CD14-positive monocyte (primary cell): ENCODE measurements around the gene CATSPERZ. TPM values are rescaled to one million over a fixed set of nuclear protein-coding genes. Genes with fewer than 3 reads are reported as not detected.

Experiments used
- DNase-seq, 3 donors: peaks; one replicate each; pipeline ENCODE4 v3.0.0-alpha.2; 2011 to 2022
- H2AFZ ChIP-seq: 2 replicates; pipeline ENCODE4 v1.6.0; 2012; ENCODE audit warnings: mild to moderate bottlenecking, low read depth, low read length, inconsistent platforms; ENCODE audit not compliant: insufficient read depth, poor library complexity, severe bottlenecking
- H3K27ac ChIP-seq, 2 donors: 1 replicate in 1 of 2; 2 replicates in 1 of 2; pipeline ENCODE4 v1.5.1; 2012 to 2013; ENCODE audit warnings: low read length in 2 of 2, control low read depth in 1 of 2, inconsistent platforms in 1 of 2, low read depth in 1 of 2, mild to moderate bottlenecking in 1 of 2
- H3K27me3 ChIP-seq, 2 donors: one replicate each; pipeline versions ENCODE4 v1.6.0 to v1.6.1; 2011 to 2013; ENCODE audit warnings: low read length in 2 of 2; ENCODE audit not compliant: control insufficient read depth in 2 of 2, insufficient read depth in 2 of 2
- H3K36me3 ChIP-seq, 2 donors: replicated peaks in 1 of 2; 1 replicate in 1 of 2; 2 replicates in 1 of 2; pipeline versions ENCODE4 v1.5.1 to v1.6.1; 2012 to 2013; ENCODE audit warnings: low read length in 2 of 2, control low read depth in 1 of 2, inconsistent platforms in 1 of 2, mild to moderate bottlenecking in 1 of 2; ENCODE audit not compliant: insufficient read depth in 2 of 2, control insufficient read depth in 1 of 2
- H3K4me1 ChIP-seq, 2 donors: 1 replicate in 1 of 2; 2 replicates in 1 of 2; pipeline versions ENCODE4 v1.5.1 to v1.6.1; 2012 to 2013; ENCODE audit warnings: low read length in 2 of 2, control low read depth in 1 of 2, inconsistent platforms in 1 of 2, mild to moderate bottlenecking in 1 of 2, moderate library complexity in 1 of 2; ENCODE audit not compliant: insufficient read depth in 2 of 2, control insufficient read depth in 1 of 2
- H3K4me2 ChIP-seq: replicated peaks from 2 replicates; pipeline ENCODE3; 2012; ENCODE audit warnings: low read length, moderate library complexity, mild to moderate bottlenecking; ENCODE audit not compliant: poor library complexity, severe bottlenecking; ENCODE audit errors: extremely low read depth
- H3K4me3 ChIP-seq, 3 experiments: fragments of 200-600 bp in 1 of 3; sonication (generic) in 1 of 3; replicated peaks in 1 of 3; 1 replicate in 2 of 3; 2 replicates in 1 of 3; pipeline ENCODE4 v1.5.1; 2011 to 2013; ENCODE audit warnings: low read length in 3 of 3, mild to moderate bottlenecking in 3 of 3, control low read depth in 2 of 3, low read depth in 2 of 3, inconsistent platforms in 1 of 3, moderate library complexity in 1 of 3
- H3K79me2 ChIP-seq: 2 replicates; pipeline ENCODE4 v1.6.0; 2012; ENCODE audit warnings: mild to moderate bottlenecking, control low read depth, inconsistent platforms, low read length, moderate library complexity; ENCODE audit not compliant: insufficient read depth
- H3K9ac ChIP-seq: 2 replicates; pipeline ENCODE4 v1.6.0; 2017; ENCODE audit warnings: low read length, mild to moderate bottlenecking; ENCODE audit not compliant: insufficient read depth, poor library complexity, severe bottlenecking
- H3K9me3 ChIP-seq, 2 donors: replicated peaks in 1 of 2; 1 replicate in 1 of 2; 2 replicates in 1 of 2; pipeline versions ENCODE4 v1.5.1 to v1.6.1; 2012 to 2013; ENCODE audit warnings: low read length in 2 of 2, control low read depth in 1 of 2; ENCODE audit not compliant: control insufficient read depth in 1 of 2, insufficient read depth in 1 of 2
- H4K20me1 ChIP-seq: 2 replicates; pipeline ENCODE4 v1.6.0; 2012; ENCODE audit warnings: mild to moderate bottlenecking, low read length, control low read depth, moderate library complexity; ENCODE audit not compliant: insufficient read depth
- H3K27ac Mint-ChIP-seq, 7 donors: one replicate each; pipeline ENCODE4 v1.8.0; 2020; ENCODE audit warnings: mild to moderate bottlenecking in 7 of 7, mixed read lengths in 7 of 7, moderate library complexity in 6 of 7, inconsistent platforms in 2 of 7
- H3K27me3 Mint-ChIP-seq, 3 donors: one replicate each; pipeline ENCODE4 v1.8.0; 2021 to 2022; ENCODE audit warnings: low read depth in 3 of 3, mild to moderate bottlenecking in 3 of 3, mixed read lengths in 3 of 3, moderate library complexity in 3 of 3, inconsistent platforms in 1 of 3
- H3K36me3 Mint-ChIP-seq, 2 donors: one replicate each; pipeline ENCODE4 v1.8.0; 2020; ENCODE audit warnings: mixed read lengths in 2 of 2, inconsistent platforms in 1 of 2, mild to moderate bottlenecking in 1 of 2
- H3K4me1 Mint-ChIP-seq: one replicate; pipeline ENCODE4 v1.8.0; 2020; ENCODE audit warnings: mild to moderate bottlenecking, mixed read lengths
- H3K4me3 Mint-ChIP-seq, 2 donors: one replicate each; pipeline ENCODE4 v1.8.0; 2020; ENCODE audit warnings: mild to moderate bottlenecking in 2 of 2, mixed read lengths in 2 of 2, moderate library complexity in 1 of 2
- H3K9me3 Mint-ChIP-seq, 7 donors: one replicate each; pipeline ENCODE4 v1.8.0; 2020 to 2022; ENCODE audit warnings: mixed read lengths in 7 of 7, mild to moderate bottlenecking in 6 of 7, moderate library complexity in 6 of 7, inconsistent platforms in 2 of 7
- CTCF ChIP-seq: fragments of 200-600 bp; IDR thresholded peaks from one replicate; pipeline ENCODE4 v1.8.0; 2022; ENCODE audit warnings: antibody characterized with exemption, mild to moderate bottlenecking
- WGBS: methylation state at CpG from one replicate; pipeline ENCODE4 v1.1.5; 2013; ENCODE audit warnings: missing lambda C conversion rate; ENCODE audit not compliant: insufficient coverage; 5-methylcytosine and 5-hydroxymethylcytosine counted together
- intact Hi-C, 2 donors: fragments of 100-400 bp; cut with micrococcal nuclease; formaldehyde crosslinking; loops; one replicate each; pipeline versions ENCODE4 v1.15.0 to v1.15.1; 2023
- polyA plus RNA-seq, 3 donors: library from polyadenylated mRNA; depleted of rRNA in 1 of 3; unstranded in 2 of 3; stranded (reverse) in 1 of 3; fragments of 300-500 nt in 2 of 3; fragments of >200 nt in 1 of 3; fragmentation: Illumina TruSeq in 2 of 3; gene quantifications; 1 replicate in 2 of 3; 2 replicates in 1 of 3; pipeline ENCODE4 v1.2.3, GENCODE V29; 2012 to 2021

CATSPERZ gene
- polyA plus RNA-seq, 3 donors: not detected

GRCh38 chr11:64268893-64269539 lies 31.1 kb upstream of the CATSPERZ start:
- Histone ChIP-seq H3K79me2 (peaks cover 8% of the 10 kb centered on the region), H3K9ac (peak overlapping the region; percentile 94), H3K4me1 (peaks cover 29 to 34% of the 10 kb centered on the region in 2 donors), H4K20me1 (no peaks in the 10 kb centered on the region), H3K27ac (peak overlapping the region; percentile 84 to 97), H3K27me3 (no peaks in the 10 kb centered on the region), H2AFZ (peak overlapping the region; percentile 85), H3K4me3 (peak overlapping the region; percentile 61 to 95 (median 67)), H3K9me3 (no peaks in the 10 kb centered on the region), H3K36me3 (peaks cover 25 to 26% of the 10 kb centered on the region in 2 donors), H3K4me2 (peak overlapping the region; percentile 89)
- Mint-ChIP-seq H3K36me3 (peaks cover 20 to 31% of the 10 kb centered on the region in 2 donors), H3K9me3 (no peaks in the 10 kb centered on the region), H3K27me3 (no peaks in the 10 kb centered on the region), H3K27ac (peak overlapping the region; percentile 96 to 99 (median 98)), H3K4me1 (peaks cover 29% of the 10 kb centered on the region), H3K4me3 (peak overlapping the region; percentile 94 to 98)
- intact Hi-C loops: loop anchor here (2.0 to 5.0 kb wide), 2 partner anchors 16 to 33 kb away; partner anchors contain the start of gene CATSPERZ (in 1 of the 2)
- DNase-seq: peak; percentile 51 to 69 (median 55)
- no peak for TF ChIP-seq CTCF
- 0% methylated on average over 33 of the region's 34 CpGs for WGBS

- H3K27me3 ChIP-seq: no peaks in the 10 kb centered on the region
- TF ChIP-seq CTCF: peak; percentile 17
- Mint-ChIP-seq H3K27me3 (no peaks in the 10 kb centered on the region), H3K4me1 (peaks cover 29% of the 10 kb centered on the region), H3K4me3 (peak overlapping the region; percentile 94 to 98), H3K9me3 (no peaks in the 10 kb centered on the region), H3K36me3 (peaks cover 14 to 27% of the 10 kb centered on the region in 2 donors), H3K27ac (peak overlapping the region; percentile 96 to 99 (median 98))
- peaks cover 8% of the 10 kb centered on the region for H3K79me2 ChIP-seq
- H3K9ac ChIP-seq: peak overlapping the region; percentile 94
- H3K9me3 ChIP-seq: no peaks in the 10 kb centered on the region
- H3K36me3 ChIP-seq: peaks cover 19% of the 10 kb centered on the region in 2 donors
- DNase-seq: peak; percentile 98 to 100 (median 99)
- intact Hi-C loops: loop anchor here (1.0 to 5.0 kb wide), 5 partner anchors 15 to 35 kb away; partner anchors contain the start of genes BAD (in 2 of the 2), CATSPERZ (in 1 of the 2) and GPR137 (in 1 of the 2)
- H3K4me2 ChIP-seq: peak overlapping the region; percentile 89
- H4K20me1 ChIP-seq: no peaks in the 10 kb centered on the region
- peak overlapping the region; percentile 61 to 95 (median 67) for H3K4me3 ChIP-seq
- H3K4me1 ChIP-seq: peaks cover 29 to 34% of the 10 kb centered on the region in 2 donors
- H3K27ac ChIP-seq: peak overlapping the region; percentile 84 to 97
- under 1% methylated on average over 58 of the region's 58 CpGs for WGBS
- peak overlapping the region; percentile 85 for H2AFZ ChIP-seq
These were observed 30.5 kb upstream of the CATSPERZ start for GRCh38 chr11:64269540-64270220.
